NCI-H128 (cell line): ENCODE results near the gene PLEKHA5.
"Not testable (repeated sequence)": the region's sequence is repeated elsewhere in the genome, so short reads cannot be mapped to it uniquely, and the experiment has no call there.

Source experiments
- DNase-seq: peaks from one replicate; lab custom pipeline; 2025; ENCODE audit not compliant: unreplicated experiment; lab: John Stamatoyannopoulos, UW

The PLEKHA5 gene, protein sequence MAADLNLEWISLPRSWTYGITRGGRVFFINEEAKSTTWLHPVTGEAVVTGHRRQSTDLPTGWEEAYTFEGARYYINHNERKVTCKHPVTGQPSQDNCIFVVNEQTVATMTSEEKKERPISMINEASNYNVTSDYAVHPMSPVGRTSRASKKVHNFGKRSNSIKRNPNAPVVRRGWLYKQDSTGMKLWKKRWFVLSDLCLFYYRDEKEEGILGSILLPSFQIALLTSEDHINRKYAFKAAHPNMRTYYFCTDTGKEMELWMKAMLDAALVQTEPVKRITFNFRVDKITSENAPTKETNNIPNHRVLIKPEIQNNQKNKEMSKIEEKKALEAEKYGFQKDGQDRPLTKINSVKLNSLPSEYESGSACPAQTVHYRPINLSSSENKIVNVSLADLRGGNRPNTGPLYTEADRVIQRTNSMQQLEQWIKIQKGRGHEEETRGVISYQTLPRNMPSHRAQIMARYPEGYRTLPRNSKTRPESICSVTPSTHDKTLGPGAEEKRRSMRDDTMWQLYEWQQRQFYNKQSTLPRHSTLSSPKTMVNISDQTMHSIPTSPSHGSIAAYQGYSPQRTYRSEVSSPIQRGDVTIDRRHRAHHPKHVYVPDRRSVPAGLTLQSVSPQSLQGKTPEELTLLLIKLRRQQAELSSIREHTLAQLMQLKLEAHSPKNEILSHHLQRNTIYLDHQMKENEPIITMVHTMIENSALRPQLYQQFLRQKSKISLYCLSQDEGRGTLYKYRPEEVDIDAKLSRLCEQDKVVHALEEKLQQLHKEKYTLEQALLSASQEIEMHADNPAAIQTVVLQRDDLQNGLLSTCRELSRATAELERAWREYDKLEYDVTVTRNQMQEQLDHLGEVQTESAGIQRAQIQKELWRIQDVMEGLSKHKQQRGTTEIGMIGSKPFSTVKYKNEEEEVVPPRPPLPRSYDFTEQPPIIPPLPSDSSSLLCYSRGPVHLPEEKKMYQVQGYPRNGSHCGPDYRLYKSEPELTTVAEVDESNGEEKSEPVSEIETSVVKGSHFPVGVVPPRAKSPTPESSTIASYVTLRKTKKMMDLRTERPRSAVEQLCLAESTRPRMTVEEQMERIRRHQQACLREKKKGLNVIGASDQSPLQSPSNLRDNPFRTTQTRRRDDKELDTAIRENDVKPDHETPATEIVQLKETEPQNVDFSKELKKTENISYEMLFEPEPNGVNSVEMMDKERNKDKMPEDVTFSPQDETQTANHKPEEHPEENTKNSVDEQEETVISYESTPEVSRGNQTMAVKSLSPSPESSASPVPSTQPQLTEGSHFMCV

DNA sequence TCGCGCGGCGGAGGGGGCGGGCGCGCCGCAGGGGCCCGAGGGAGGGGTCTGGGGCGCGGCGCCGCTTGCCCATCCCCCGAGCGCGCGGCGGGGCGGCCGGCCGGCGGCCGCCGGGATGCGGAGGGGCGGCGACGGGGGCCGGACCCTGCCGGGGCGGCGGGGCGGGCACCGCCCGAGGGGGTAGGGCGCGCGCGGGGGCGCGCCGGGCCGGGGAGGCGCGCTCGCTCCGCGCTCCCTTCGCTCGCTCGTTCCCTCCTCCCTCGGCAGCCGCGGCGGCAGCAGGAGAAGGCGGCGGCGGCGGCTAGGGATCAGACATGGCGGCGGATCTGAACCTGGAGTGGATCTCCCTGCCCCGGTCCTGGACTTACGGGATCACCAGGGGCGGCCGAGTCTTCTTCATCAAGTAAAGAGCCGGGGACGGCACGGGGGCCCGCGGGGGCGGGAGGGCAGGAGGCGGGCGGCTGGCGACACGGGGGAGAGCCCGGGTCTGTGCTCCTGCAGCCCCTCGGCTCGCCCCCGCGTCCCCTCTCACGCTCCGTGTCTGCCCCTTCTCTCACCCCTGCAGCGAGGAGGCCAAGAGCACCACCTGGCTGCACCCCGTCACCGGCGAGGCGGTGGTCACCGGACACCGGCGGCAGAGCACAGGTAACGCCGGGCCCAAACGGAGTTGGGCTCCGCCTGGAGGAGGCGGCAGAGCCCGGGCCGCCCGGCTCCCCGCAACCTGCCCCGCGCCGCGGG is at the start of gene PLEKHA5:
PLEKHA5 (plus strand) TSS at position 248 of the 738 bp plus-strand sequence; CDS start at position 315, 67 bp downstream.
- DNase-seq: peak; percentile 70

DNA sequence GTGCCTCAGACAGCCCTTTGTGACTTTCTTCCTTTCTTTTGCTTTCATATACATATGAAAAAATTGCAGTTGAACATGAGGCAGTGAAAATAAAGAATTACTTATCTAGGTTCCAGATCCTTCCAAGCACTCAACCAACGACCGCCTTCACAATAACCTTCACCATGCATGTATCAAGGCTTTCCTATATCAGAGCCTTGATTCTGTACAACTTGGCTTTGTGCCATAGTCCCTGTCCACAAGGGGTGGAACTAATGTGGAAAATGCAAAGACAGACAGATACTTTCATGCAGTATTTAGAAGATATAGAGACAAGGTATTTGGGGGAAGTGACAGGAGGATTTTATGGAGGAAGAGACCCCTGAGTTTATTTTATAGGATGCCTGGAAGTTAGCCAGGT is 48.6 kb upstream of the PLEKHA5 start:
- no peak for DNase-seq

DNA sequence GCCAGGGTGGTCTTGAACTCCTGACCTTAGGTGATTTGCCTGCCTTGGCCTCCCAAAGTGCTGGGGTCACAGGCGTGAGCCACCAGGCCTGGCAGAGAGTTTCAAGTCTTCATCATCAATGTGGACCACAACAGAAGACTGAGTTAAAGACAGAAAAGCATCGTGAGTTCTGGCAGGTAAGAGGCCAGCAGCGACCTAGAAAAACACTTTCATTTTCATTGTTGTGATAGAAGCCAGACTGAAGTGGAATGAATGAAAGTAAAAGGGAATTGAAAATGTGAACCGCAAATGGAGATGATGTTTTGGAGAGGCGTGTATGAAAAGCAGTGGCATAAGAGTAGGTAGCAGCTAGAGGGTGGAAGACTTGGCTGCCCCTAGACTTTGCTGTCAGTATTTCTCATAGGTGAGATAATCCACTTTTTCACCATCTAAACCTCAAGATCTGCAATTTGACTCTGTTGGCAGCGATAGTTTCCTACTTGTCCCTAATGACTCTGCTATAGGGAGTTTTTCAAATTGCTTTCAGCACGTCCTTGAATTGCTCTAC is 47.1 kb upstream of the PLEKHA5 start:
- DNase-seq: no peak

DNA sequence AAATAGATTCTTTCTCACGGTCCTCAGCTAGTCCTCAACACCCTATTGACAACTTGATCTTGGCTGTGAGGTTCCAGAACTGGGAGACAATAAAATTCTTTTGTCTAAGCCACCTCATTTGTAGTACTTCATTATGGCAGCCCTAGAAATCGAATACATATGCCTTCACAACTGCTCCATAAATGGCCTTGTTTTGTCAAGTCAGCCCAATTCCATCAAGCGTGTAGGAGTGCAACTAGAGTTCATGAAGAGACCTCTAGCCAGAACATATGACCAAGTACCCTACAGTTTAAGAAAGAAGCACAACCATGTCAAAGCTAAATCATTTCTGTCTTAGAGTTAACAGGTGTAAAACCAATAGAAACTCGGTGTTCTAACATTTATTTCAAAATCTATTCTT is 45.0 kb upstream of the PLEKHA5 start:
- DNase-seq: no peak

DNA sequence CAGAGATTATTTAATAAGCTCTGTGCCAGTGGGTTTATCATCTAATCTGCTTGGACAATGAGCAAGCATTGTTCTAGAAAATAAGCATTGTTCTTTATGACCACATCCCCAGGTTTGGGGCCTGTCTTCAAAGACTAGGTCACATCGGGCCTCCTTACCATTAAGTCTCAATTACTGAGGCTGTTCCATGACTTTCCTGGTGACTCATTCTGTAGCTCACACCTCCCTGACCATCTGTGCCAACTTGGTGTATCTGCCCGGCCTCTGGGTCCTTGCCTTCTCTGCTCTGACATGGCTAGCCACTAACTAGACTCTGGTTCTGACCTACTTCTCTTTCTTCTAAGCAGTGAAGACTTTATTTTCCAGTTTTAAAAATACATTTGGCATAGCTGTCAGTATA is 44.4 kb upstream of the PLEKHA5 start:
- no peak for DNase-seq

DNA sequence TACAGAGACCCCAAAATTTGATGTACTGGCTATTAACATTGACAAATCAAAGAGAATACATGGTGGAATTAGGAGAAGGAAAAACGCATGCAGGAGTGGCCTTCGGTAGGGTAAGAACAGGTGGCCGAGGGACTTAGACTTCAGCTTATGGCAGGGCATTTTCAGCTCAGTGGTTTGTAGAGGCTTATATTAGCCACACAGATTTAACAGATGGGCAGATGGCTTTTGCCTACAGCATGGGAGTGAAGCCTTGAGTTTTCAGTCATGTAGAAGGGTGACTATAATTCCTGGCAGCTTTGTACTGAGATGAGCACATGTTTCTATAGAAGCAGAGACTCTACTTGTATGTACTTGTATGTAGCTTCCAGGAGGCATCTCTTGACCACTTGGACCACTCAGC is 40.9 kb upstream of the PLEKHA5 start:
- no peak for DNase-seq

DNA sequence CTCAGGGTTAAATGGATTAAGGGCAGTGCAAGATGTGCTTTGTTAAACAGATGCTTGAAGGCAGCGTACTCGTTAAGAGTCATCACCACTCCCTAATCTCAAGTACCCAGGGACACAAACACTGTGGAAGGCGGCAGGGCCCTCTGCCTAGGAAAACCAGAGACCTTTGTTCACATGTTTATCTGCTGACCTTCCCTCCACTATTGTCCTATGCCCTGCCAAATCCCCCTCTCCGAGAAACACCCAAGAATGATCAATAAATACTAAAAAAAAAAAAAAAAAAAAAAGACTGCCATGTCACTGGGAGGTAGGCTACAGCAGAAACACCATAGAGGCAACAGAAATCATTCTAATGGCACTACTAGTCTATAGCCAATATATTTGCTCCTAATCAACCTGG is 37.1 kb upstream of the PLEKHA5 start:
- not testable (repeated sequence) for DNase-seq

DNA sequence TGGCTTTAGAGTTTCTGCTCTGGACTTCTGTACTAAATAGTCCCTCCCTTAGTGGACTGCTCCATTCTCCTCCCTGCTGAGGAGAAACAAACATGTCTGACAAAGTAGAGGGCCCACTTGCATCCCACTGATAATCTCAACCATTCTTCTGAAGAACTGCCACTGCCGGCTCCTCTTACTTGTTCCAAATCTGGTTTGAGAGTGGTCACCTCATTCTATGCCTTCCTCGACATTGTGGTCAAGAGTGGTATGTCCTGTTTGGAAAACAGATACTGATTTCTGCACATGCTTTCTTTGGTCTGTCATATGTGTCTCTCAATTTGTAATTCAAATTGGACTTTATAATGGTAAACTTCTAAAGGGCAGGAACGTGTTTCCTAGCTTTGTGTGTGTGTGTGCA is 36.3 kb upstream of the PLEKHA5 start:
- DNase-seq: no peak

DNA sequence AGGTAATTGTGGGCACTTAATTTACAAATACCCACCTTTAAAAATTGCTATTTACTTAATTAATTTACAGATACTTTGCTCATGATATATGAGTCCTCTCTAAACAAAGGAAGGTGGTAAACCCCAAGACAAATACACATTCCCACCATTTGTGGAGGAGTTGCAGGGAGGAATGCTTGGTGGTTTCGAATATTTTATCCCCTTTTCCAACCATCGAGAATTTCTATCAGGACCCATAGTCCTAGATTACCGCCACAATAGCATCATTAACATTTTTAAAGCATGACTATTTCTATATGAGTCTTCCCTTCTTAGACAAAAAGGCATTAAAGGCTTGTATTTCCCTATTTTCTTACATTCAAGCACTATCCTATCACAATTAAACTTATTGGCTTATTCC is 34.2 kb upstream of the PLEKHA5 start:
- DNase-seq: no peak

DNA sequence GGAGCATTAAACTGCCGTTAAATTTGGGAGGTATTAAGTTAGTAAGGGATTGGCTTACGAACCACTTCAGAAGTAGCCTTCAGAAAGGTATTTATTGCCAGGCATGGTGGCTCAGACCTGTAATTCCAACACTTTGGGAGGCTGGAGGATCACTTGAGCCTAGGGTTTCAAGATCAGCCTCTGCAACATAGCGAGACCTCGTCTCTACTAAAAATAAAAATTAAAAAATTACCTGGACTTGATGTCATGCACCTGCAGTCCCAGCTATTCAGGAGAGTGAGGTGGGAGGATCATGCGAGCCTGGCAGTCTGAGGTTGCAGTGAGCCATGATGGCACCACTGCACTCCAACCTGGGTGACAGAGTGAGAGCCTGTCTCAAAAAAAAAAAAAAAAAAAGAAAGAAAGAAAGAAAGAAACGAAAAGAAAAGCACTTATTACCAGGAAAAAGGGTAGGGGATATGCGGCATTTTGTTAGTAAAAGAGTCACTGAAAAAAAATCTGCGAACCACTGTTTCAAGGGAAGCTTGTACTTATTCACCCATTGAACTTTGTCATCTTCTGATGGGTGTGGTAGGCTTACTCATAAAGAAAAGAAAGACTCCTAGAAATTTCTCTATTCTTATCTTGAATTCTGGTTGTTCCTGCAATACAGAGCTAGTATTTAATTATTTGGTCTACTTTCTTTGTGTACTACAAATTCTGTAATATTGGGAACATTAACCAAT is 33.6 kb upstream of the PLEKHA5 start:
- DNase-seq: no peak

DNA sequence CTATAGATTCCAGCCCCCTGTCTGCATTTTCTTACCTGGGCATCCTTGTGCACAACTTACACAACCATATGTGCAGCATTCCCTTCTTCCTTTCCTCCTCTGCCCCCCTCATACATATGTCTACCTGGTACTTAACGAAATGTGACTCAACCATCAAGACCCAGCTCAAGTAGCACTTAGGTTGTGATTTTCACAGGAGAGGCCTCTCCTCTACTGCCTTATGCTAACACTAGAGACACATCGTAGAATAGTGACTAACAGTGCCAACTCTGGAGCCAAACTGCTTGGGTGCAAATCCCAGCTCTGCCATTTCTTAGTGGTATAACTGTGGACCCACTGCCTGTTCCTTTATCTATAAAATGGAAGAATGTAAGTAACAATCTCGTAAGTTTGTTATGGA is 24.1 kb upstream of the PLEKHA5 start:
- no peak for DNase-seq

DNA sequence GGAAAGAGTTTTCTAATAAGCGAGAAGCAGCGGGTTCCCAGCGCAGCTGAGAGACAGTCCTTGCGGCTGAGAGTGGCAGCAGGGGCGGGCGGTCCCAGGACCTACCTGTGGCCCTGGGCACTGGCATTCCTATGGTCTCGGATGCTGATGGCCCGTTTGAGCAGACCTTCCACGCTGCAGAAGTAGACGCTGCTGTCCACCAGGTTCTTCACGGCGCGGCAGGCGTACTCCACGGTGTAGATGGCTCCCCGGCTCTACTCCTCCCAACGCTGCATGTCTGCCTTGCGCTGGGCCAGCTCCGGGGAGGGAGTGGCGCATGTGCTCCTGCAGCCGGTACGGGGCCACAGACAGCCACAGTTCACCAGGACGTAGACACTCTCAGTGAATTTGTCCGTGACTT is 21.8 kb upstream of the PLEKHA5 start:
- no peak for DNase-seq

DNA sequence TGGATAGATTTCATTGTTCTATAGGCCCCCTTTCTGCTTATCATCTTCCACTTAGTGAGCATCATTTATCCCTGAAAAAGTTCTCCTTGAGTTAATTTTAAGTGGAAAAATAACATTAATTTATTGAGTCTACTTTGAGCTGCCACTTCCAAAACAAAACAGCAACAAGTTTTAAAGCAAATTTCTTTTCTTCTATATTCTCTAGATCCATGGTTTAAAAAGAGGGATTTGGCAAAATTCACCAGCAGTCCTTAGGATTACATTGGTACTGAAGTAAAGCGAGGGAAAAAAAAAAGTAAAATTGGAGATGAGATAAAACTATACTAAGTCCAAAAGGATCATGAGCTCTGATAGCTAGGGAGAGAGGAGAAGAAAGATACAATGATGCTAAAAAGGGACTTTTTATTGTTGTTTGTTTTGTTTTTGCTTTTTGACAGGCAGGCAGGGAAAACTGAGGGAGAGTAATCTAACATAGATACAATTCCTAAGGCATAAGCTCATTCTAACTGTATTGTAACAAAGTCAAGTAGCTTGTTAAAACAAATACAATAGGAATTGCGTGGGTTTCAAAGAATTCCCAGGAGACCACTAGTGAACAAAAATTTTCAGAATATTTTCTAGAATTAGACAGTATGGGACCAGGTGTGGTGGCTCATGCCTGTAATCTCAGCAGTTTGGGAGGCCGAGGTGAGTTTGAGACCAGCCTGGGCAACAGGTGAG is 19.2 kb upstream of the PLEKHA5 start:
- no peak for DNase-seq

DNA sequence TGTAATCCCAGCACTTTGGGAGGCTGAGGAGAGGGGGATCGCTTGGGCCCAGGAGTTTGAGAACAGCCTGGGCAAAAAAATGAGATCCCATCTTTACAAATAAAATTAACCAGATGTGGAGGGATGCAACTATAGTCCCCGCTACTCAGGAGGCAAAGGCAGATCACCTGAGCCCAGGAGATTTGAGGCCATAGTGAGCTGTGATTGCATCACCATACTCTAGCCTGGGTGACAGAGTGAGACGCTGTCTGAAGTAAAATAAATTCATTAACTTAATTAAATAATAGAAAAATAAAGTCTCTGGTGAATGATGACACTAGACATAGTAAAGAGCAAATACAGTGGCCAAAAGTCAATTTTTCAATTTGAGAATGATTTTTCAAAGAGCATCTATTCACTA is 16.1 kb upstream of the PLEKHA5 start:
- DNase-seq: no peak

DNA sequence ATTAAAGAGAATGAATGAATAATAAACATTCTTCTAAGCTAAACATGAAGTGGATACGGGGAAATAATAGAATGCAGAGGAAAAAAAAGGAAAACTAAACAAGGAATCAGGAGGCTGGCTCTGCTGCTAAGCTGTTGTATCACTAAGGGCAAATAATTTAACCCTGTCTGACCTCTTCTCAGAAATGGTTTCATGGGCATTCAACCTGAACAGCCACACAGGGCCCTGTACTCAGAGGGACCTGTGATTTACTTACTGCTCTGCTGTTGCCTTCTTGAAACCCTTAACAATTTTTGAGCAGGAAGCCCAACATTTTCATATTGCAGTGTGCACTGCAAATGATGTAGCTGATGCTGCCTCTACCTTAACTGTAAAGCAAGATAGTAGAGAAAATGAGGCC is 14.2 kb upstream of the PLEKHA5 start:
- no peak for DNase-seq

DNA sequence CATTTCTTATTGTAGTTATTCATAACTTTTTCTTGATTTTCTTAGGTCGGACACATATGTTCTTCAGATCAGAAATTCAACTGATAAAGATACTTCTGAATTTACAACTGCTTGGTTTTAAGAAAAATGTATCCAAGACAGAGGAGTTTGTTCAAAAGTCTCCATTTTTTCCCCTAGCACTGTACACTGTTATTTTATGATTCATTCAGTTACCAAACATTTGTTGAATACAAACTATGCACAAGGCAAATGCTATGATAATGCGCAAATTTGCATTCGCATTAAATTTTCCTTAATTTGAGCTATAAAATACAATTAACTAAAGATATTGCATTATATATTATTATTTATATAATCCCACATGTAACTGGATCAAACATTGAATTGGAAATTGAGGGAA is 10.1 kb upstream of the PLEKHA5 start:
- no peak for DNase-seq

DNA sequence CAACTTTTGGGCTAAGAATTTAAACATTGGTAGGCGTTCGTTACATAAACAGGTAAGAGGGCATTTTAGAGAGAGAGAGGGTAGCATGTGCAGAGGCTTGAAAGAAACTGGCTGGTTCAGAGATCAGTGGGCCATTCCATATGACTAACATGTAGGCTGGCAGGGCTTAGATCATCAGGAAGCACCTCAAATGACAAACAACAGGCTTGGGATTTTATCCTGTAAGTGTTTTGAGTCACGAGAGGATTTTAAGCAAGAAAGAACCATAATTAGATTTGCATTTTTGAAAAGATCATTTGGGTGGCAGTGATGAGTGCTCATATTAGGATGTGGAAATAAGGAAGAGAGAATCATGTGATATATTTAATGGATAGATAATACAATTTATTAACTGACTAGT is 8.7 kb upstream of the PLEKHA5 start:
- DNase-seq: no peak

DNA sequence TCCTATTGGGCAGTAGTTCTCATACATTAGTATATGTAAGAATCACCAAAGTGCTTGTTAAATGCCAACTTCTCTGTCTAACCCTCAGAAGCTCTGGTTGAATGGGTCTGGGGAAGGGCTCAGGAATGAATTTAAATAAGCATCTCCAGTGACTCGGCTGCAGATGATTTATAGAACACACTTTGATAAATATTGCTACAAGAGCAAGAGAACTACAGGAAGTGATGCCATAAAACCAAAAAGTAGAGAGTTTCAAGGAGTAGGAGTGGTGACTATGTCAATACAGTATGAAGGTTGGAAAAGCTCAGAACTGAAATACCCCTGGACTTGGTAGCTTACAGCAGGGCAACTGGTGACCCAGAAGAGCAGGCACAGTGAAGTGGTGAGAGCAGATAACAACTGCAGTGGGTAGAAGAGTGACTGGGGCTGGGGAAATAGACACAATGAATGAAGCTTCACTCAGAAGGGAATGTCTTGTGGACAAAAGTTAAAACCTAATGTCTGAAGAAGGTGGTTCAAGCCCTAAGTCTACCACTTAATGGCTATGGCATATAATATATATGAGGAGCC is 8.0 kb upstream of the PLEKHA5 start:
- DNase-seq: no peak

DNA sequence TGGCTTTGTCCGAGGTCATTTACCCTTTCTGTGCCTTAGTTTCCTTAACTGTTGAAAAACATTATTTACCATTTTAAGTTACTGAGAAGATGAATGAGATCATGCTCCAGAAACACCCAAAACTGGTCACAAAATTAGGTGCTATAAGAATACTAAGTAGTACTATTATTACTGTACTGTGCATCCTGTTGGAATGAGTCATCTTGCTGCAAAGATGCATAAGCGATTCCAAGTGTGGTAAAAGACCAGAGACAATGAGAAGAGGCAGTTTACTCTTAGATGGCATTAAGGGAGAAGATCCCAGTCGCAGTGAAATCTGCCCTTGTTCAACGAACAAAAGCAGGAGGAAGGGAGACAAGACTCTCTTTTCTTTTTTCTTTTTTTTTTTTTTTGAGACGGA is 4.2 kb upstream of the PLEKHA5 start:
- no peak for DNase-seq
